Measurements from ENCODE around the gene NAA40. TPM values are rescaled to one million over a fixed set of nuclear protein-coding genes. Genes with fewer than 3 reads are reported as not detected.

Gene NAA40
- total and polyA plus RNA-seq, 2 of the 13 experiments (the other 11 are each of a cell fraction or from before 2014, with no cell fraction given) = 11.1 to 17.9 TPM

DNA sequence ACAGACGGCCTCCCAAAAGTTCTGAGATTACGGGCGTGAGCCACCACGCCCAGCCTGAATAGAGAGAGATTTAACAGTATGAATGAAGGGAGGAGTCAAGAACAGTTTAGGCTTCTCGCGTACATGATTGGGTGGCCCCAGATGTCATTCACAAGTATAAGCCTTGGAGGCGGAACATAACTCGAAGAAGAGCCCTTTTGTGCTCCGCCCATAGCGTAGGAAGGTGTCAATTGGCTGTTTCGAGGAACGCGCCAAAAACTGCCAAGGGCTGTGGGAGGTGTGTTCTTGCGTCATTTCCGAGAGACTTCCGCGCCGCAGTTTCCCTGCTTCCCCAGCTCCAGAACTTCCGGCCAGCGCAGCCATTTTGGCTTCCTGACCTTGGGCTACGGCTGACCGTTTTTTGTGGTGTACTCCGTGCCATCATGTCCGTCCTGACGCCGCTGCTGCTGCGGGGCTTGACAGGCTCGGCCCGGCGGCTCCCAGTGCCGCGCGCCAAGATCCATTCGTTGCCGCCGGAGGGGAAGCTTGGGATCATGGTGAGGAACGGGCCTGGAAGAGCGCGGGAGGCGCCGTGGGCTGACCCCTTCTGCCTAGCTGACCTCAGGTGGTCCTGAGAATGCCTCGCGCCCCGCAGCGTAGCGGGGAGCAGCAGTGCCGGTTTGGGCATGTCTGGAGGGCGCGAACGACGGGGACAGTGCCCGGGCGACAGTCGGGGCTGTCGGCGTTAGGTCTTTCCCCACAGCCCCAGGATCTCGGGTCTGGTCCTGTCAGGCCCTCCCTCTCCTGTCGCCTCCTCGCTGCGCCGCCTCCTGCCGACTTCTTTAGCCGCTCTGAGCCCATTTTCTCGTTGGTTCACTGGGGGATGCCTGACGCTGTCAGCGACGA is 35.7 kb downstream of the NAA40 start, which contains the start of gene COX8A (continued):
- TF ChIP-seq PHF21A (CRISPR knock-in tag; IDR thresholded peaks at IDR 0.05) (peak; percentile 66; the same call in 1 of the 2 replicates), ZNF225 (CRISPR knock-in tag; IDR thresholded peaks at IDR 0.05) (peak; percentile 33; the same call in 1 of the 2 replicates), ZNF552 (CRISPR knock-in tag; IDR thresholded peaks at IDR 0.05; ENCODE audit: borderline replicate concordance) (no peak), ISX (CRISPR knock-in tag; conservative IDR thresholded peaks at IDR 0.05) (no peak; the same call in 1 of the 2 replicates), MTF2 (CRISPR knock-in tag; IDR thresholded peaks at IDR 0.05; ENCODE audit: borderline replicate concordance) (no peak), HIVEP1 (CRISPR knock-in tag; IDR thresholded peaks at IDR 0.05) (no peak), ZBTB3 (CRISPR knock-in tag; IDR thresholded peaks at IDR 0.05; ENCODE audit: borderline replicate concordance, low read depth) (no peak), ZNF138 (CRISPR knock-in tag; IDR thresholded peaks at IDR 0.05; ENCODE audit: low read depth) (no peak; the same call in 1 of the 2 replicates), ZNF761 (CRISPR knock-in tag; conservative IDR thresholded peaks at IDR 0.05) (no peak), TGIF2 (CRISPR knock-in tag; IDR thresholded peaks at IDR 0.05) (peak; percentile 78), CREB1 (IDR thresholded peaks at IDR 0.05) (peak; percentile 91), CREB1 (CRISPR knock-in tag; IDR thresholded peaks at IDR 0.05) (peak; percentile 99), ZNF207 (IDR thresholded peaks at IDR 0.05; ENCODE audit: borderline replicate concordance) (no peak), ZNF776 (CRISPR knock-in tag; IDR thresholded peaks at IDR 0.05) (no peak; the same call in 1 of the 2 replicates)
- TF ChIP-seq, protein P1, sequence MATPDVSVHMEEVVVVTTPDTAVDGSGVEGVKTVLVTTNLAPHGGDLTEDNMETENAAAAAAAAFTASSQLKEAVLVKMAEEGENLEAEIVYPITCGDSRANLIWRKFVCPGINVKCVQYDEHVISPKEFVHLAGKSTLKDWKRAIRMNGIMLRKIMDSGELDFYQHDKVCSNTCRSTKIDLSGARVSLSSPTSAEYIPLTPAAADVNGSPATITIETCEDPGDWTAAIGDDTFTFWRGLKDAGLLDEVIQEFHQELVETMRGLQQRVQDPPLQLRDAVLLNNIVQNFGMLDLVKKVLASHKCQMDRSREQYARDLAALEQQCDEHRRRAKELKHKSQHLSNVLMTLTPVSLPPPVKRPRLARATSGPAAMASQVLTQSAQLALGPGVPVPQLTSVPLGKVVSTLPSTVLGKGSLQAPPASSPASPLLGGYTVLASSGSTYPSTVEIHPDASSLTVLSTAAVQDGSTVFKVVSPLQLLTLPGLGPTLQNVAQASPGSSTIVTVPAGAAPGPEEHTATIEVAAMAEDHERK (CRISPR knock-in tag; IDR thresholded peaks at IDR 0.05; ENCODE audit: low read depth) = no peak
- TF ChIP-seq, protein P2, sequence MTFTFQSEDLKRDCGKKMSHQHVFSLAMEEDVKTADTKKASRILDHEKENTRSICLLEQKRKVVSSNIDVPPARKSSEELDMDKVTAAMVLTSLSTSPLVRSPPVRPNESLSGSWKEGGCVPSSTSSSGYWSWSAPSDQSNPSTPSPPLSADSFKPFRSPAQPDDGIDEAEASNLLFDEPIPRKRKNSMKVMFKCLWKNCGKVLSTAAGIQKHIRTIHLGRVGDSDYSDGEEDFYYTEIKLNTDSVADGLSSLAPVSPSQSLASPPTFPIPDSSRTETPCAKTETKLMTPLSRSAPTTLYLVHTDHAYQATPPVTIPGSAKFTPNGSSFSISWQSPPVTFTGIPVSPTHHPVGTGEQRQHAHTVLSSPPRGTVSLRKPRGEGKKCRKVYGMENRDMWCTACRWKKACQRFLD (CRISPR knock-in tag; IDR thresholded peaks at IDR 0.05; ENCODE audit: borderline replicate concordance) = 0 out of 2 replicates have a peak, but pooled peaks have one; percentile 41
- TF ChIP-seq, protein P3, sequence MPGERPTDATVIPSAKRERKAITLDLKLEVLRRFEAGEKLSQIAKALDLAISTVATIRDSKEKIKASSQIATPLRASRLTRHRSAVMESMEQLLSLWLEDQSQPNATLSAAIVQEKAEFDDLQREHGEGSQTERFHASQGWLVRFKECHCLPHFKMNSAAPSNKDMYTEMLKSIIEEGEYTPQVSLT (CRISPR knock-in tag; IDR thresholded peaks at IDR 0.05; ENCODE audit: borderline replicate concordance, low read depth) = no peak
- TF ChIP-seq, protein P4, sequence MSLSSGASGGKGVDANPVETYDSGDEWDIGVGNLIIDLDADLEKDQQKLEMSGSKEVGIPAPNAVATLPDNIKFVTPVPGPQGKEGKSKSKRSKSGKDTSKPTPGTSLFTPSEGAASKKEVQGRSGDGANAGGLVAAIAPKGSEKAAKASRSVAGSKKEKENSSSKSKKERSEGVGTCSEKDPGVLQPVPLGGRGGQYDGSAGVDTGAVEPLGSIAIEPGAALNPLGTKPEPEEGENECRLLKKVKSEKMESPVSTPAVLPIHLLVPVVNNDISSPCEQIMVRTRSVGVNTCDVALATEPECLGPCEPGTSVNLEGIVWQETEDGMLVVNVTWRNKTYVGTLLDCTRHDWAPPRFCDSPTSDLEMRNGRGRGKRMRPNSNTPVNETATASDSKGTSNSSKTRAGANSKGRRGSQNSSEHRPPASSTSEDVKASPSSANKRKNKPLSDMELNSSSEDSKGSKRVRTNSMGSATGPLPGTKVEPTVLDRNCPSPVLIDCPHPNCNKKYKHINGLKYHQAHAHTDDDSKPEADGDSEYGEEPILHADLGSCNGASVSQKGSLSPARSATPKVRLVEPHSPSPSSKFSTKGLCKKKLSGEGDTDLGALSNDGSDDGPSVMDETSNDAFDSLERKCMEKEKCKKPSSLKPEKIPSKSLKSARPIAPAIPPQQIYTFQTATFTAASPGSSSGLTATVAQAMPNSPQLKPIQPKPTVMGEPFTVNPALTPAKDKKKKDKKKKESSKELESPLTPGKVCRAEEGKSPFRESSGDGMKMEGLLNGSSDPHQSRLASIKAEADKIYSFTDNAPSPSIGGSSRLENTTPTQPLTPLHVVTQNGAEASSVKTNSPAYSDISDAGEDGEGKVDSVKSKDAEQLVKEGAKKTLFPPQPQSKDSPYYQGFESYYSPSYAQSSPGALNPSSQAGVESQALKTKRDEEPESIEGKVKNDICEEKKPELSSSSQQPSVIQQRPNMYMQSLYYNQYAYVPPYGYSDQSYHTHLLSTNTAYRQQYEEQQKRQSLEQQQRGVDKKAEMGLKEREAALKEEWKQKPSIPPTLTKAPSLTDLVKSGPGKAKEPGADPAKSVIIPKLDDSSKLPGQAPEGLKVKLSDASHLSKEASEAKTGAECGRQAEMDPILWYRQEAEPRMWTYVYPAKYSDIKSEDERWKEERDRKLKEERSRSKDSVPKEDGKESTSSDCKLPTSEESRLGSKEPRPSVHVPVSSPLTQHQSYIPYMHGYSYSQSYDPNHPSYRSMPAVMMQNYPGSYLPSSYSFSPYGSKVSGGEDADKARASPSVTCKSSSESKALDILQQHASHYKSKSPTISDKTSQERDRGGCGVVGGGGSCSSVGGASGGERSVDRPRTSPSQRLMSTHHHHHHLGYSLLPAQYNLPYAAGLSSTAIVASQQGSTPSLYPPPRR (CRISPR knock-in tag; IDR thresholded peaks at IDR 0.05; ENCODE audit: borderline replicate concordance) = no peak
- TF ChIP-seq, protein P5, sequence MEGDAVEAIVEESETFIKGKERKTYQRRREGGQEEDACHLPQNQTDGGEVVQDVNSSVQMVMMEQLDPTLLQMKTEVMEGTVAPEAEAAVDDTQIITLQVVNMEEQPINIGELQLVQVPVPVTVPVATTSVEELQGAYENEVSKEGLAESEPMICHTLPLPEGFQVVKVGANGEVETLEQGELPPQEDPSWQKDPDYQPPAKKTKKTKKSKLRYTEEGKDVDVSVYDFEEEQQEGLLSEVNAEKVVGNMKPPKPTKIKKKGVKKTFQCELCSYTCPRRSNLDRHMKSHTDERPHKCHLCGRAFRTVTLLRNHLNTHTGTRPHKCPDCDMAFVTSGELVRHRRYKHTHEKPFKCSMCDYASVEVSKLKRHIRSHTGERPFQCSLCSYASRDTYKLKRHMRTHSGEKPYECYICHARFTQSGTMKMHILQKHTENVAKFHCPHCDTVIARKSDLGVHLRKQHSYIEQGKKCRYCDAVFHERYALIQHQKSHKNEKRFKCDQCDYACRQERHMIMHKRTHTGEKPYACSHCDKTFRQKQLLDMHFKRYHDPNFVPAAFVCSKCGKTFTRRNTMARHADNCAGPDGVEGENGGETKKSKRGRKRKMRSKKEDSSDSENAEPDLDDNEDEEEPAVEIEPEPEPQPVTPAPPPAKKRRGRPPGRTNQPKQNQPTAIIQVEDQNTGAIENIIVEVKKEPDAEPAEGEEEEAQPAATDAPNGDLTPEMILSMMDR (CRISPR knock-in tag; IDR thresholded peaks at IDR 0.05) = peak; percentile 33
